ENCODE measurements around the gene SCG2.

The SCG2 gene, protein sequence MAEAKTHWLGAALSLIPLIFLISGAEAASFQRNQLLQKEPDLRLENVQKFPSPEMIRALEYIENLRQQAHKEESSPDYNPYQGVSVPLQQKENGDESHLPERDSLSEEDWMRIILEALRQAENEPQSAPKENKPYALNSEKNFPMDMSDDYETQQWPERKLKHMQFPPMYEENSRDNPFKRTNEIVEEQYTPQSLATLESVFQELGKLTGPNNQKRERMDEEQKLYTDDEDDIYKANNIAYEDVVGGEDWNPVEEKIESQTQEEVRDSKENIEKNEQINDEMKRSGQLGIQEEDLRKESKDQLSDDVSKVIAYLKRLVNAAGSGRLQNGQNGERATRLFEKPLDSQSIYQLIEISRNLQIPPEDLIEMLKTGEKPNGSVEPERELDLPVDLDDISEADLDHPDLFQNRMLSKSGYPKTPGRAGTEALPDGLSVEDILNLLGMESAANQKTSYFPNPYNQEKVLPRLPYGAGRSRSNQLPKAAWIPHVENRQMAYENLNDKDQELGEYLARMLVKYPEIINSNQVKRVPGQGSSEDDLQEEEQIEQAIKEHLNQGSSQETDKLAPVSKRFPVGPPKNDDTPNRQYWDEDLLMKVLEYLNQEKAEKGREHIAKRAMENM

DNA sequence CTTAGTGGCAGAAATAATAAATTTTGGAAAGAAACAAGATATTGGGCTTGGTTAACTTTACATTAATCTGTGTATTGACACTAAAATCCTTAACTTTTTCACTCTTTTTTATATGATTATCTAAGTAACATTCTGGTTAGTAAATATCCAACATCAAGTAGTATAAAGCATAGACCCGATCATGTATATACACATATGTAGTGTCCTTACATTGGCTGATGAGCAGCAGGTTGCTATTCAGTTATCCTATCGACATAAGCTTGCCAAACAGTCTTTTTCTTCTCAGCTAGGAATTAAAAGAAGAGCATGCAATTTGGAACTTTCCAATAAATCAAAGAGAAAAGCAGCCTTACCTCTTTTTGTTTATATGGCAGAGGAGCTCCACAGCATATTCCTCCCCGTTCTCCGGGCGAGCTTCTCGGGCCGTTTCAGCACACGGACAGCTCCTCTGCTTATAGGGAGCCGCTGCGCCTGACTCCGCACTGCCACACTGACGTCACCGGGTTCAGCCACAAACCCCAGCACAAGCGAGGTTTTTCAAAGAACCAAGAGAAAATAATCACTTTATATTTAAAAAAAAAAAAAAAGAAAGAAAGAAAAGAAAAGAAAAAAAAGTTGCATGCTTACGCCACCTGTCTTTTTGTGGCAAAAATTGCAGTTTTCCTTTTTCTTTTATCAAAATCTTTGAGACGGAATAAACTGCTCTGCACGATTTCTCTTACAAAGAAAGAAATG lies at the start of gene SCG2:
Gene SCG2, minus strand, starts transcription at position 430 of the 735 bp plus-strand sequence. CDS start 3,079 bp downstream, outside the sequence.
- TF ChIP-seq GATA2 (IDR thresholded peaks at IDR 0.05; ENCODE audit: low read depth, low read length): no peak

DNA sequence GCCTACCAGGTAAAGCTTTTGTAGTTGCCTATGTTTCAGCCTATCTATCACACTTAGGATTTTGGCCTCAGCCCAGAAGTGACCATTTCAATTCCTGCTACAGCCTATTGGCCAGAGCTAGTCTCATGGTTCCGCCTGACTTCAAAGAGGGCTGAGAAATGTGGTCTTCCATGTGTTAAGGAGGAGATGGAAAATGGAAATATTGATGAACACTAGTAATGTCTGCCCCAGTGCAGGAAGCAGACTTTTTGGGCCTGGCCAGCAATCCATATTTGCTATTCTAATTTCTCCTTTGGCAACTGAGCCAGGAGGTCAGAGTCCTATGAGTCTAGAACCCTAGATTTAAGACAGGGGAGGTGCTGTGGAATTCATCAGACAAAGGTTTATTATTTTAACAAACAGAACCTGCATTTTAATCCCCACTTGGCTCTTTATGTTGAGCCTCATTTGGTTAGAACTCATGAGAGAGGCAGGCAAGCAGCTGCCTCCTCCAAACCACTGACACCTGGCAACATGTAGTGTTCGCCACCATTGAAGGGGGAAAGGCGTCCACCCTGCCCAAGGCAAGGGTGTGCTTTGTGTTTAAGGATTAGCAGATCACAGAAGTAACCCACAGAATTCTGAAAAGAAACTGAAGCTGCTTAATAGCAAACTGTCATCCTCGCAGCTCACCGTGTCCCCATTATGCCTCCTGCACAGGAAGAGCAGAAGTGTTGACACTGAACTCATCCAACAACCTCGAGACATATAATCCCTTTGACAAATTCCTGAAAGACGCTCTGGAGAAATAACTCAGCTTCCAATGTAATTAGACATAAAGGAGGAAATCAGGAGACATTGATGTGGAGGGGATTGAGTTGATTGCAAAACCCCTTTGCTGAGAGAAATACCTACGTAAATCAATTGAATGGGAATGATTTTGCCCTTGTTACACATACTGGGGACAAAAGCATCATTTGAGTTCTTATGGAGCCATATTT lies 47.7 kb upstream of the SCG2 start:
- no peak for TF ChIP-seq GATA2 (IDR thresholded peaks at IDR 0.05; ENCODE audit: low read depth, low read length)
- TF ChIP-seq GATA3 (IDR thresholded peaks at IDR 0.05; ENCODE audit: low read depth, low read length): no peak

DNA sequence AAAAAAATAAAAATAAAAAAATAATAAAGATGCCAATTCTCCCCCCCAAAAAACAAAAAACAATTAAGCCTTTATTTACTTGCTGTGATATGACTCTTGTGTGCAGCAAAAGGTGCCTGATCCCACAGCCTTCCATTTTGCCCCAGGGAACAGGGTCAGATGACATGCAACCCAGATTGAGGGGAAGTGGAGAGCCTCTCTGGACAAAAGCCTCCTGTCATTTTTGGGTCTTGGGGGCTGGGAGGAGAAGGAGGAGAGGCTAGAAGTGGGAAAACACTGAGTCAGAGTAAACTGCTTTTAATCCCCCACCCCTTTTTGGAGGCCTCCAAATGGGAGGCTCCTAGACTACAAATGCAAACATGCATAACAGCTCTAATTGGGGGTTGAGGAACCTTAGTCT lies 46.6 kb upstream of the SCG2 start:
- no peak for TF ChIP-seq GATA3 (IDR thresholded peaks at IDR 0.05; ENCODE audit: low read depth, low read length)
- no peak for TF ChIP-seq GATA2 (IDR thresholded peaks at IDR 0.05; ENCODE audit: low read depth, low read length)

DNA sequence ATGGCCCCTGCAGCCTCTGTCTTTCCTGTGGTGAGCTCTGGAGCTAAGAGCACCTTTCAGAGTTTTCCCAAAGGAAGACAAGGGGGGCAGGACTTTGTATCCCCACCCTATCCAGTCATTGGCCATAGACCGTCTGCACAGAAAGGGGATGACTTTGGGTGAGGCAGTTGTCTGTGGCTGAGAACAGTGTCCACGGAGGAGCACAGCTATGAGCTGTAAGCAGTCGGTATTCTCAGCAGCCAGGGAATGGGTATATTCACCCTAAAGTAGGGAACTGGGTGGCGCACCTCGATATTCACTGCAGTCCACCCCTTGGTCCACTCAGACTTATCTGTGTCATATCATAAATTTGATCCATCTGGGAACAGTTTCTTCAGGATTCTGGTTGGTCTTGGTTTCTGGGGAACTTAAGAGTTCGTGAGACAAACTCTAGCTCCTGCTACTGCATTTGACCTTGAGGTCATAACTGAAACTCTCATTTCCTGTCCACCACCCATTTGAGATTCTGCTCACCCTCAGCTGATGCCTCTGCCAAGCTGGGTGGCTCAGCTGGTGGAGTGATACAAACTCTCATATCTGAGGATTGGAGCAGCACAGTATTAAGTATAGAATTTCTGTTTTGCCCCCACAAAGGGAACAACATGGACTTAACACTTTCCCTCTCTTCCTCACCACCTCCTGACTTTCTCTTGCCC lies 45.2 kb upstream of the SCG2 start:
- no peak for TF ChIP-seq GATA2 (IDR thresholded peaks at IDR 0.05; ENCODE audit: low read depth, low read length)
- TF ChIP-seq GATA3 (IDR thresholded peaks at IDR 0.05; ENCODE audit: low read depth, low read length): no peak

DNA sequence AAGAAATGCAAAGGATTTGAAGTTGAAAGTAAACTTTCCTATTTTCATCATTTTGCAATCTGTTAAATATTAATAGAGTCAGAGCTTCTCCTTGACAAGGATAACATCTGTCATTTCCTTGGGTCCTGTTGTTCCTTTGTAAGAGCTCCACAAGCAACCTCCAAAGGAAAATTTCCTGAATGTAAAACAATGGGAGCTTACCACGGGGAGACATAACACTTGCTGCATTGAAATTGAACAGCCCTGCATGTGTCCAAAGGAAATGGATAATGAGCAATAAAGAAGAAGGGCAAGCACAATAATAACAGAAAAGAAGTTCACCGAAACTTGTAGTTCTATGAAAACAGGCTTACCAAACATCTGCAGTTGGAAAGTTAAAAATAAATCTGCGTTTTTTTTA lies 42.0 kb upstream of the SCG2 start:
- TF ChIP-seq GATA3 (IDR thresholded peaks at IDR 0.05; ENCODE audit: low read depth, low read length) (no peak), GATA2 (IDR thresholded peaks at IDR 0.05; ENCODE audit: low read depth, low read length) (no peak)

DNA sequence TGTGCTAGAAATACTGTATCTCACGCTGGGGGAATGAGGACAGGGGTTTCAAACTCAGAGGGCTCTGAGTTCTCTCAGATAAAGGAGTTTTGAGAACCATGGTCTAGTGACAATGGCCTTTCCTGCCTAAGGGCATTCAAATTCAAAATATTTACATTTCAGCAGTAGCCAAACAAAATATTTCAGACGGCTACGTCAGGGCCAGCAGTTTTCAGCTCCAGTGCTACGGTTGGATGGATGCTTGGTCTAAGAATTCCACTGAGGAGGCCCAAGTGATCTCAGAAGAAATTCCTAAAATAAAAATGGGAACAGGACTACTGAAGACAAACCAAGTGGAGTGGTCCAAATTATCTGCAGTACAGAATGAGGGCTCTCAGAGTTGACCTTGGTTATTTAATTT lies 41.1 kb upstream of the SCG2 start:
- no peak for TF ChIP-seq GATA3 (IDR thresholded peaks at IDR 0.05; ENCODE audit: low read depth, low read length)
- no peak for TF ChIP-seq GATA2 (IDR thresholded peaks at IDR 0.05; ENCODE audit: low read depth, low read length)

DNA sequence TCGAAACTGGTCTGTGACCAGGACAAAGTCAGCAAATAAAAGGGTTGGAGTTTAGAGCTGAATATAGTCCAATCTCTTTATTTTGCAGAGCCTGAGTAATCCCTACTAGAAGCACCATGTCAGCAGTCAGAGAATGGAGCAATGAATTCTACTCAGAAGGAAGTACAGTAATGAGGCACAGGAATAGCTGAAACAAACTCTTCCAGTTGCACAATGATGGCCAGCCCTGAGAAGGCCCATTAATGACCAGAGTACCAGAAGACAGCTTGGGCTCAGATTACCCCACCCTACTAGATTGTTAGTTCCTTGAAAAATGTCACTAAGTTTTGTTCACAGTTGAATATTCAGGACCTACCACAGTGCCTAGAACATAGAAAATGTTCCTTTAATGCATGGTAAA lies 40.3 kb upstream of the SCG2 start:
- no peak for TF ChIP-seq GATA2 (IDR thresholded peaks at IDR 0.05; ENCODE audit: low read depth, low read length)
- no peak for TF ChIP-seq GATA3 (IDR thresholded peaks at IDR 0.05; ENCODE audit: low read depth, low read length)

DNA sequence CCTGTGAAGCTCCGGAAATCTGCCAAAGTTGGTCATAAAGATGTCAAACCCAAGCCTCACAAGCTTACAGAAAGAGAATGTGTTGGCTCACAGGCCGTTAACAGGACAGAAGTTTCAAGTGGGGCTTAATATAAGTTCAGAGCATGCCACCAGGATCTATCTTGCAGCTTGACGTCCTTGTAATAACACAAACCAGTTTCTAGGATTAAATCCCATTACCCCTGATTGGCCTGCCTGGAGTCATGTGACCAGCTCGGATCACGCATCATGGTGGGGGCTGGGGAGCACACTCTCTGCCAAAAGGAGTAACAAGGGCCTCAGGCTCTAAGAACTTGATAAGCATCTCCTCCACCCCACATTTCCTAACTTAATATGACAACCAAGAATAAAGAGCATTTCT lies 38.9 kb upstream of the SCG2 start:
- TF ChIP-seq GATA3 (IDR thresholded peaks at IDR 0.05; ENCODE audit: low read depth, low read length) (no peak), GATA2 (IDR thresholded peaks at IDR 0.05; ENCODE audit: low read depth, low read length) (no peak; the same call in 1 of the 2 replicates)

DNA sequence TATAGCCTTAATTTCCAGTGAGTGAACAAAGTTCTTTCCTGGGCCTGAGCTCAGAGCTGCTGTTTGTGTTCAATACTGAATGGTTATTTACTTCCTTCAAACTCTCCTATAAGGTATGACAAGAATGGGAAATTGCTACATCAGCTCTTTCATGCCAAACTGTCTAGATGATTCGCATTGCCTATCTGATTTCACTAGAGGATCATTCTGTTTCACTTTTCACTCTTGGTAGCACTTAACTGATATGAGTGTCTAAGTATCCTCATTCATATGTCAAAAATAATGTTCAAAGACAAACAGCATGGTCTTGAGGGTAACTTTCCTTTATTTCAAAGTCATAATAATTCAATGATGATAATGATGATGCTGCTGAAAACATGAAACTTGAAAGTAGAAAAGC lies 32.9 kb upstream of the SCG2 start:
- TF ChIP-seq GATA3 (IDR thresholded peaks at IDR 0.05; ENCODE audit: low read depth, low read length): no peak

DNA sequence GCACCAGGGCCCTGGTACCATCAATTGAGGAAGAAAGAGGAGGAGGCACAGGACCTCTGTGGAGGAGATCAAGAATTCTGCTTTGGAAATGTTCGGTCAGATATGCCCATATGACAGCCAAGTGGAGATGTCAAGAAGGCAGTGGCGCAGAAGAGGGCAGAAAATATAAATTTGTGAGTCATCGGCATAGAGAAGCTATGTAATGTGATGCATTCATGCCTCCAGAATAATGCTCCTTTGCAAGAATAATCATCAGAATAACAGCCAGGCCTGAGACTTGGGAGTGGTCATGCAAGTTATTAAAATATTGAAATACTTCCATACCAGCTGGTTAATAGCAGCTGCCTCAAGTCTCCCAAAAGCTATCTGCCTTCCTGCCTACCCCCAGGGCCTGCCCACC lies 32.1 kb upstream of the SCG2 start:
- TF ChIP-seq GATA2 (IDR thresholded peaks at IDR 0.05; ENCODE audit: low read depth, low read length) (no peak), GATA3 (IDR thresholded peaks at IDR 0.05; ENCODE audit: low read depth, low read length) (no peak)

DNA sequence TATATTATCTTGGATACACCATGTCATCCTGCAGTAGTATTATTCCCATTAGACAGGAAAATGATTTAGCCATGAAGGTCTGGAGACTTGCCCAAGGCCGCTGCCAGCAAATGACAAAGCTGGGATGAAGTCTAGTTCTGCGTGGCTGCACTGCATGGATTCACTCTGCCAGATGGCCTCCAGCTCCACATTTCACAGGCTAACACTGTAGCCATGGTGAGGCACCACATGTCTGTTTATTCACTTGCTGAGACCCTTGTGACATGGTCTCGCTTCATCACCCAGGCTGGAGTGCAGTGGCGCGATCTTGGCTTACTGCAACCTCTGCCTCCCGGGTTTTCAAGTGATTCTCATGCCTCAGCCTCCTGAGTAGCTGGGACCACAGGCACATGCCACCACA lies 31.5 kb upstream of the SCG2 start:
- TF ChIP-seq GATA2 (IDR thresholded peaks at IDR 0.05; ENCODE audit: low read depth, low read length): no peak
- no peak for TF ChIP-seq GATA3 (IDR thresholded peaks at IDR 0.05; ENCODE audit: low read depth, low read length)

DNA sequence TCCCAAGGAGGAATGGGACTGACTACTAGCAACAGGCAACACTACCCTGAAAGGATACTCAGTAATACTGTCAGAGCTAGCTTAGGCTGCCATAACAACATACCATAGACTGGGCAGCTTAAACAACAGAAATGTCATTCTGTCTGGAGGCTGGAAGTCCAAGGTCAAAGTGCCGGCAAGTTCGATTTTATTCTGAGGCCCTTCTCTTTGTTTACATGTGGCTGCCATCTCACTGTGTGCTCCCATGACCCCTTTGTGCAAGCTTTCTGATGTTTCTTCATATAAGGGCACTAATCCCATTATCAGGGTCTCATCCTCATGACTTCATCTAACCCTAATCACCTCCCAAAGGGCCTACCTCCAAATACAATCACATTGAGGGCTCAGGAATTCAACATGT lies 30.7 kb upstream of the SCG2 start:
- TF ChIP-seq GATA3 (IDR thresholded peaks at IDR 0.05; ENCODE audit: low read depth, low read length): no peak
- no peak for TF ChIP-seq GATA2 (IDR thresholded peaks at IDR 0.05; ENCODE audit: low read depth, low read length)

DNA sequence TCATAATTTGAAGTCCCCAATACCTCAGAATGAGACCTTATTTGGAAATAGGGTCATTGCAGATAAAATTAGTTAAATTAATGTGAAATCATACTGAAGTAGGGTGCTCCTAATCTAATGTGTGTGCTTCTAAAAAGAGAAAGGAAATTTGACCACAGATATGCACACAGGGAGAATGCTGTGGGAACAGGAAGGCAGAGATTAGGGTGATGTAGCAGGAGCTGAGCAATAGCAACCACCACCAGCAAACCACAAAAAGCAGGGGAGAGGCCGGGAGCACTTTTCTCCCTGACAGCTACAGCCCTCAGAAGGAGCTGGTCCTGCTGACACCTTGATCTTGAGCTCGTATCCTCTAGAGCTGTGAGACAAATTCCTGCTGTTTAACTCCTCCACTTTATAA lies 24.6 kb upstream of the SCG2 start:
- TF ChIP-seq GATA2 (IDR thresholded peaks at IDR 0.05; ENCODE audit: low read depth, low read length) (no peak), GATA3 (IDR thresholded peaks at IDR 0.05; ENCODE audit: low read depth, low read length) (no peak)

Measured in SH-SY5Y (cell line).